Lung (tissue), 12 donors: ENCODE measurements around the gene AFAP1L1. TPM values are rescaled to one million over a fixed set of nuclear protein-coding genes. Genes with fewer than 3 reads are reported as not detected.

Source experiments
- ATAC-seq: fragments of 200-7000 bp; cut with Tn5 transposase; one replicate; pipeline ENCODE4 v1.9.1; 2020; ENCODE audit warnings: moderate number of reproducible peaks; ENCODE audit not compliant: insufficient read depth, low FRiP score
- DNase-seq, 3 donors: peaks; one replicate each; pipeline ENCODE4 v3.0.0-alpha.2; 2013 to 2017
- H3K27ac ChIP-seq, 2 donors: one replicate each; pipeline ENCODE4 v1.5.1; 2013; ENCODE audit warnings: mild to moderate bottlenecking in 2 of 2, moderate library complexity in 2 of 2, control low read depth in 1 of 2, inconsistent platforms in 1 of 2, low read depth in 1 of 2, low read length in 1 of 2
- H3K27me3 ChIP-seq, 3 donors: one replicate each; pipeline ENCODE4 v1.5.1; 2013; ENCODE audit warnings: low read length in 2 of 3; ENCODE audit not compliant: control insufficient read depth in 3 of 3, insufficient read depth in 3 of 3
- H3K36me3 ChIP-seq, 4 donors: one replicate each; pipeline ENCODE4 v1.5.1; 2013; ENCODE audit warnings: low read length in 4 of 4, mild to moderate bottlenecking in 1 of 4, moderate library complexity in 1 of 4; ENCODE audit not compliant: control insufficient read depth in 4 of 4, insufficient read depth in 4 of 4
- H3K4me1 ChIP-seq, 5 donors: one replicate each; pipeline ENCODE4 v1.5.1; 2013; ENCODE audit warnings: low read length in 5 of 5, mild to moderate bottlenecking in 2 of 5, moderate library complexity in 1 of 5; ENCODE audit not compliant: control insufficient read depth in 5 of 5, insufficient read depth in 5 of 5
- H3K4me3 ChIP-seq: one replicate; pipeline ENCODE4 v1.5.1; 2013; ENCODE audit warnings: mild to moderate bottlenecking, control low read depth, moderate library complexity
- H3K9ac ChIP-seq, 2 donors: one replicate each; pipeline ENCODE4 v1.5.1; 2013; ENCODE audit warnings: low read length in 2 of 2, control low read depth in 1 of 2; ENCODE audit not compliant: insufficient read depth in 1 of 2
- H3K9me3 ChIP-seq, 4 donors: one replicate each; pipeline ENCODE4 v1.5.1; 2013; ENCODE audit warnings: low read length in 3 of 4, mild to moderate bottlenecking in 1 of 4, moderate library complexity in 1 of 4; ENCODE audit not compliant: control insufficient read depth in 4 of 4, insufficient read depth in 3 of 4
- CTCF ChIP-seq: IDR thresholded peaks from 2 replicates; pipeline ENCODE4 v1.5.1; 2012; ENCODE audit warnings: mild to moderate bottlenecking; ENCODE audit errors: control extremely low read depth, extremely low read depth
- WGBS, 2 donors: extraction: QIAGEN DNeasy Blood & Tissue Kit; methylation state at CpG; one replicate each; pipeline ENCODE4 v1.1.7; 2013; 5-methylcytosine and 5-hydroxymethylcytosine counted together
- polyA plus RNA-seq, 2 donors: library from polyadenylated mRNA; stranded (reverse); fragments of 200-250 nt; gene quantifications; one replicate each; pipeline ENCODE4 v1.2.1, GENCODE V29; 2013
- total RNA-seq, 2 donors: library from RNA; depleted of rRNA in 1 of 2; stranded (reverse); fragments of >200 nt in 1 of 2; gene quantifications; one replicate each; pipeline ENCODE4 v1.2.1, GENCODE V29; 2014 to 2021
- donor health status: control.
- donor health status: control.
- donor health status: Bipolar disorder and iron deficiency.
- donor health status: healthy.
- donor health status: DM: yes; HTN: yes; CAD: no.

AFAP1L1 gene
- total and polyA plus RNA-seq, 4 donors: 9.8 to 40.6 (median 18.1) TPM

- ATAC-seq (no peak), DNase-seq (no peak)
- Histone ChIP-seq H3K27ac (no peak overlapping the region), H3K9me3 (no peaks in the 10 kb centered on the region), H3K9ac (no peak overlapping the region), H3K4me1 (peaks cover 0 to 19% (median 4%) of the 10 kb centered on the region in 5 donors), H3K27me3 (no peaks in the 10 kb centered on the region), H3K4me3 (no peak overlapping the region), H3K36me3 (no peaks in the 10 kb centered on the region)
- 96 to 97% methylated on average over 12 of the region's 12 CpGs for WGBS, 2 donors
- TF ChIP-seq CTCF: no peak
Observed at GRCh38 chr5:149376104-149376503, 104.4 kb downstream of the AFAP1L1 start.

DNA sequence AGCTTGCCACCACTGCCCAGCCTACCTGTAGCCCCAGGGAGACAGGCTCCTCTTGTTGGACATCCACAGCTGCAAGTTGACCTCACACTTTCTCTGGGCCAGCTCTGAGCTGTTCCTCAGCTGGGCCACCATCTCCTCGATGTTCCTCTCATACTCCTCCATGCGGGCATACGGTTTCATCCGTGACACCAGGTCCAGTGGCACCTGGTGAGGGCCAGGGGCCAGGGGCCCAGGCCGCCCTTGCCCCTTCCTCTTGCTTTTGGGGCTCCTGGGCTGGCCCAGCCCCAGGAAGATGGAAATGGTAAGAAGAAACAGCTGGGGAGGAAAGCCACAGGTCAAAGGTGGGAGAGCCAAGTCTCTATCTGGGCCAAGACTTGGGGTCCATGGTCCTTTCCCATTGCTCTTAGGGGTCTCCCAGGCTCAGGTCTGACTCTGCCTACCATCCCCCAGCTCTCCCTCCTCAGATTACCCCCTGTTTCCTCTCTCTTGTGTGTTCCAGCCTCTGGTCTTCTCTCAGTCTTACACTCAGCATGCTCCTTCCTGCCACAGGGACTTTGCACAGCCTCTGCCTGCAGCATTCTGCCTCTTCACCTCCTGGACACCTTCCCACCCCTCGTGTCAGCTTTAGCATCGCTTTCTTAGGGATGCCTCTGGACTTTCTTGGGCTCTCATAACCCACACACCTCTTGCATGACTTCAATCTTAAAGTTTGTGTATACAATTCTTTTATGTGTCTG lies 105.2 kb downstream of the AFAP1L1 start:
- Histone ChIP-seq H3K9me3 (no peaks in the 10 kb centered on the region), H3K4me3 (no peak overlapping the region), H3K36me3 (no peaks in the 10 kb centered on the region), H3K27me3 (no peaks in the 10 kb centered on the region), H3K9ac (no peak overlapping the region), H3K27ac (no peak overlapping the region), H3K4me1 (peaks cover 0 to 24% (median 4%) of the 10 kb centered on the region in 5 donors)
- ATAC-seq (no peak), DNase-seq (no peak)
- 91 to 95% methylated on average over 7 of the region's 7 CpGs for WGBS, 2 donors
- TF ChIP-seq CTCF: no peak

DNA sequence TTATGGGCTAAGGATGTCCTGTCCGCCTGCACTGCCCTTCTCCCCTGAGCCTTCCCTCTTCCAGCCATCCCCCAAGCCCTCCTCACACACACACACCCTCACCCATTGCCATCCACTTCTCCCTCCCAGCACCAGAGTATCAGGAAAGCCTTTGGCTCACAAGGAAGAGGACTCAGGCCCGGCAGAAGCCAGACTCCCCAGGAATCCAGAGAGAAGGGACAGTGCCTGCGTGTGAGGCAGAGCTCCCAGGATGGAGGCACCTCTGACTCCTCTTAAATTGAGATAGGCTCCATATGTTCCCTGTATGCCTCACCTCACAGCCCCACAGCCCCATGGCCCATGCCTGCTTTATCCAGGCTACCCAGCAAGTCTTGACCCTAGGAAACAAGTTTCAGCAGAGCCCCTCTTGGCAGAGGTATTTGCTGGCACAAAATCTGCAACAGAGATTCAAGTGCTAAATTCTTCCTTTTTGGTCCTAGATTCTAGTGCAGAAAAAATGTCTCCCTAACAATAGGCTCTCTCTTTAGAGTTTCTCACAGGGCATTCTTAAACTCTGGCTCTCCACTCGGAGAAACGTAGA lies 106.7 kb downstream of the AFAP1L1 start:
- no peaks in the 10 kb centered on the region for H3K9me3 ChIP-seq
- peak; percentile 60 to 83 (median 67) for DNase-seq
- WGBS, 2 donors: 64 to 76% methylated on average over 5 of the region's 5 CpGs
- ATAC-seq: no peak
- H3K27ac ChIP-seq: peak overlapping the region in 1 of 2 donors; percentile 17
- H3K4me3 ChIP-seq: no peak overlapping the region
- no peak for TF ChIP-seq CTCF
- peak overlapping the region in 1 of 2 donors; percentile 40 for H3K9ac ChIP-seq
- peaks cover 0 to 38% (median 9%) of the 10 kb centered on the region in 5 donors for H3K4me1 ChIP-seq
- no peaks in the 10 kb centered on the region for H3K36me3 ChIP-seq
- H3K27me3 ChIP-seq: no peaks in the 10 kb centered on the region
